Fibroblast of lung (primary cell): ENCODE measurements around the gene RAD23B. TPM values are rescaled to one million over a fixed set of nuclear protein-coding genes. Genes with fewer than 3 reads are reported as not detected.

Experiments
- DNase-seq, 2 donors: peaks; one replicate each; pipeline versions ENCODE4 v3.0.0 to v3.0.0-alpha.2; 2010; ENCODE audit warnings: low read depth in 2 of 2
- H2AFZ ChIP-seq: 2 replicates; pipeline ENCODE4 v1.5.1; 2012; ENCODE audit warnings: low read length, control low read depth, inconsistent platforms
- H3K27ac ChIP-seq: 2 replicates; pipeline ENCODE4 v1.5.1; 2011; ENCODE audit warnings: low read length, control low read depth; ENCODE audit not compliant: insufficient read depth
- H3K27me3 ChIP-seq: 2 replicates; pipeline ENCODE4 v1.5.1; 2011; ENCODE audit warnings: mild to moderate bottlenecking, low read length; ENCODE audit not compliant: control insufficient read depth, insufficient read depth
- H3K36me3 ChIP-seq: 2 replicates; pipeline ENCODE4 v1.5.1; 2011; ENCODE audit warnings: low read length; ENCODE audit not compliant: control insufficient read depth, insufficient read depth
- H3K4me1 ChIP-seq: 2 replicates; pipeline ENCODE4 v1.5.1; 2011; ENCODE audit warnings: low read length; ENCODE audit not compliant: control insufficient read depth, insufficient read depth; ENCODE audit errors: extremely low read depth
- H3K4me2 ChIP-seq: 2 replicates; pipeline ENCODE4 v1.5.1; 2011; ENCODE audit warnings: low read length, control low read depth; ENCODE audit not compliant: insufficient read depth; ENCODE audit errors: extremely low read depth
- H3K4me3 ChIP-seq, 4 experiments: fragments of 200-600 bp in 1 of 4; sonication (generic) in 1 of 4; replicated peaks in 1 of 4; 2 replicates each; pipeline ENCODE4 v1.5.1; 2011 to 2016; ENCODE audit warnings: low read length in 4 of 4, low read depth in 3 of 4, mild to moderate bottlenecking in 3 of 4, control low read depth in 2 of 4, inconsistent platforms in 1 of 4, mixed read lengths in 1 of 4; ENCODE audit not compliant: insufficient read depth in 1 of 4; ENCODE audit errors: control extremely low read depth in 1 of 4
- H3K79me2 ChIP-seq: 2 replicates; pipeline ENCODE4 v1.5.1; 2012; ENCODE audit warnings: mild to moderate bottlenecking, low read length, inconsistent platforms; ENCODE audit not compliant: control insufficient read depth, insufficient read depth
- H3K9ac ChIP-seq: 2 replicates; pipeline ENCODE4 v1.5.1; 2011; ENCODE audit warnings: mild to moderate bottlenecking, low read length, control low read depth; ENCODE audit not compliant: insufficient read depth
- H3K9me3 ChIP-seq: 2 replicates; pipeline ENCODE4 v1.5.1; 2012; ENCODE audit warnings: low read depth, low read length; ENCODE audit not compliant: control insufficient read depth, insufficient read depth
- H4K20me1 ChIP-seq: 2 replicates; pipeline ENCODE4 v1.5.1; 2011; ENCODE audit warnings: low read length; ENCODE audit not compliant: control insufficient read depth, insufficient read depth; ENCODE audit errors: extremely low read depth
- CTCF ChIP-seq, 2 donors: IDR thresholded peaks in 1 of 2; conservative IDR thresholded peaks in 1 of 2; 1 replicate in 1 of 2; 2 replicates in 1 of 2; pipeline ENCODE4 v1.5.1; 2011 to 2012; ENCODE audit warnings: low read length in 2 of 2, control low read depth in 1 of 2, inconsistent platforms in 1 of 2, low read depth in 1 of 2, mild to moderate bottlenecking in 1 of 2
- EZH2 ChIP-seq: IDR thresholded peaks from 2 replicates; pipeline ENCODE4 v1.5.1; 2012; ENCODE audit warnings: low read length, control low read depth, mild to moderate bottlenecking; ENCODE audit errors: missing control alignments
- polyA plus RNA-seq, 2 donors: library from polyadenylated mRNA; depleted of rRNA in 1 of 2; stranded (reverse) in 1 of 2; unstranded in 1 of 2; fragments of >200 nt; gene quantifications; 2 replicates each; pipeline ENCODE4 v1.2.1, GENCODE V29; 2011 to 2012; ENCODE audit warnings: missing spikeins in 1 of 2
- total RNA-seq: library from RNA; depleted of rRNA; stranded (reverse); fragments of >200 nt; gene quantifications from 2 replicates; pipeline ENCODE4 v1.2.1, GENCODE V29; 2014

RAD23B gene
- total and polyA plus RNA-seq, 2 donors (not counting 1 experiment from before 2014, with no cell fraction given), result 156 to 607 TPM

- Histone ChIP-seq H2AFZ (no peak overlapping the region), H3K79me2 (peaks cover 7% of the 10 kb centered on the region), H3K9ac (no peak overlapping the region), H4K20me1 (peaks cover 1% of the 10 kb centered on the region), H3K27me3 (no peaks in the 10 kb centered on the region), H3K36me3 (peaks cover 23% of the 10 kb centered on the region), H3K4me3 (no peak overlapping the region), H3K4me1 (peaks cover 18% of the 10 kb centered on the region), H3K4me2 (no peak overlapping the region), H3K27ac (no peak overlapping the region), H3K9me3 (no peaks in the 10 kb centered on the region)
- TF ChIP-seq EZH2, result no peak
- no peak for TF ChIP-seq CTCF (conservative IDR thresholded peaks at IDR 0.05 in 1 of 2, IDR thresholded peaks at IDR 0.05 in 1 of 2; ENCODE audit: low read depth in 1 of 2, low read length in 2 of 2)
- DNase-seq, result no peak
Observed at GRCh38 chr9:107334103-107334776, 51.2 kb downstream of the RAD23B start.

GRCh38 chr9:107335331-107335730 lies 52.3 kb downstream of the RAD23B start:
- Histone ChIP-seq H3K4me1 (peaks cover 18% of the 10 kb centered on the region), H3K9me3 (no peaks in the 10 kb centered on the region), H4K20me1 (peaks cover 1% of the 10 kb centered on the region), H3K79me2 (peaks cover 7% of the 10 kb centered on the region), H3K4me3 (no peak overlapping the region), H3K27me3 (no peaks in the 10 kb centered on the region), H3K9ac (no peak overlapping the region), H3K27ac (no peak overlapping the region), H3K4me2 (no peak overlapping the region), H3K36me3 (peaks cover 23% of the 10 kb centered on the region), H2AFZ (no peak overlapping the region)
- no peak for TF ChIP-seq CTCF (conservative IDR thresholded peaks at IDR 0.05 in 1 of 2, IDR thresholded peaks at IDR 0.05 in 1 of 2; ENCODE audit: low read depth in 1 of 2, low read length in 2 of 2)
- TF ChIP-seq EZH2, result no peak
- no peak for DNase-seq

- DNase-seq, result peak; percentile 76 to 82
- H3K9ac ChIP-seq, result no peak overlapping the region
Observed at GRCh38 chr9:107336718-107337360, 53.8 kb downstream of the RAD23B start.

More at GRCh38 chr9:107336718-107337360, 53.8 kb downstream of the RAD23B start:
- Histone ChIP-seq H3K9me3 (no peaks in the 10 kb centered on the region), H3K4me2 (no peak overlapping the region), H3K36me3 (peaks cover 27% of the 10 kb centered on the region), H3K27me3 (no peaks in the 10 kb centered on the region), H3K4me1 (peaks cover 20% of the 10 kb centered on the region), H4K20me1 (no peaks in the 10 kb centered on the region), H3K79me2 (peaks cover 5% of the 10 kb centered on the region), H2AFZ (no peak overlapping the region), H3K27ac (no peak overlapping the region), H3K4me3 (no peak overlapping the region)
- TF ChIP-seq CTCF (conservative IDR thresholded peaks at IDR 0.05 in 1 of 2, IDR thresholded peaks at IDR 0.05 in 1 of 2; ENCODE audit: low read depth in 1 of 2, low read length in 2 of 2) (no peak), EZH2 (no peak)
